Measurements from ENCODE around the gene PTCH1. TPM values are rescaled to one million over a fixed set of nuclear protein-coding genes. Genes with fewer than 3 reads are reported as not detected.

Gene PTCH1
- total and polyA plus RNA-seq, 2 experiments from 2014 or later = 36.8 to 44.1 TPM

DNA sequence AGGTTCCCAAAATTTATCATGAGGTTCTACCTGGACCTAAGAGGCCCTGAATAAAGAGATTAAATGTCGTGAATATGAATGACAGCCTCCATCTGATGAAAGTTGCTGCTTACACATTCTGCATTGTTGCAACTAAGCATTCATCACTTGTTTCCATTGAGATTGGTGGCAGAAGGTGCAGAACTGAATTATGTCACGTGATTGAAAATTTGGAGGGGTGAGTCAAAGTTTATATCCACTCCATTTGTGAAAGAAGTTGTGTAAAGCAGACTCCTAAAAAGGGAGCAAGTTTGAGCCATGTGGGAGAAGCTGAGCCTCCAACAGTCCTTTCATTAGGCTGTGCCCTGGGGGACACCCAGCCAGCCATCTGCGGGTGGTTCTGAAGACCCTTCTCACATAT lies 4.9 kb upstream of the PTCH1 start:
- Histone ChIP-seq H3K27me3 (no peaks in the 10 kb centered on the region), H3K36me3 (replicated peaks; ENCODE audit: insufficient read depth, low read depth) (no peaks in the 10 kb centered on the region), H3K4me2 (no peak overlapping the region), H3K79me2 (peaks cover 5% of the 10 kb centered on the region), H2AFZ (no peak overlapping the region), H3K9me2 (replicated peaks; ENCODE audit: insufficient read depth) (no peaks in the 10 kb centered on the region), H3K4me1 (ENCODE audit: insufficient read depth) (peaks cover 12% of the 10 kb centered on the region), H4K20me1 (ENCODE audit: insufficient read depth, poor library complexity, severe bottlenecking) (no peaks in the 10 kb centered on the region), H3K27ac (no peak overlapping the region), H3K9me3 (ENCODE audit: low read depth) (no peaks in the 10 kb centered on the region), H3K4me3 (no peak overlapping the region)
- 89% methylated on average over 3 of the region's 3 CpGs for WGBS (ENCODE audit: low lambda C conversion rate, missing lambda C conversion rate)
- DNase-seq (ENCODE audit: low spot score) = no peak
- TF ChIP-seq EZH2 (IDR thresholded peaks at IDR 0.05; ENCODE audit: borderline replicate concordance) (no peak), EZH2phosphoT487 (IDR thresholded peaks at IDR 0.05; ENCODE audit: low read depth, severe bottlenecking, unreplicated experiment) (no peak)
- TF ChIP-seq, protein P1, sequence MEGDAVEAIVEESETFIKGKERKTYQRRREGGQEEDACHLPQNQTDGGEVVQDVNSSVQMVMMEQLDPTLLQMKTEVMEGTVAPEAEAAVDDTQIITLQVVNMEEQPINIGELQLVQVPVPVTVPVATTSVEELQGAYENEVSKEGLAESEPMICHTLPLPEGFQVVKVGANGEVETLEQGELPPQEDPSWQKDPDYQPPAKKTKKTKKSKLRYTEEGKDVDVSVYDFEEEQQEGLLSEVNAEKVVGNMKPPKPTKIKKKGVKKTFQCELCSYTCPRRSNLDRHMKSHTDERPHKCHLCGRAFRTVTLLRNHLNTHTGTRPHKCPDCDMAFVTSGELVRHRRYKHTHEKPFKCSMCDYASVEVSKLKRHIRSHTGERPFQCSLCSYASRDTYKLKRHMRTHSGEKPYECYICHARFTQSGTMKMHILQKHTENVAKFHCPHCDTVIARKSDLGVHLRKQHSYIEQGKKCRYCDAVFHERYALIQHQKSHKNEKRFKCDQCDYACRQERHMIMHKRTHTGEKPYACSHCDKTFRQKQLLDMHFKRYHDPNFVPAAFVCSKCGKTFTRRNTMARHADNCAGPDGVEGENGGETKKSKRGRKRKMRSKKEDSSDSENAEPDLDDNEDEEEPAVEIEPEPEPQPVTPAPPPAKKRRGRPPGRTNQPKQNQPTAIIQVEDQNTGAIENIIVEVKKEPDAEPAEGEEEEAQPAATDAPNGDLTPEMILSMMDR (IDR thresholded peaks at IDR 0.05; ENCODE audit: poor library complexity) = no peak

DNA sequence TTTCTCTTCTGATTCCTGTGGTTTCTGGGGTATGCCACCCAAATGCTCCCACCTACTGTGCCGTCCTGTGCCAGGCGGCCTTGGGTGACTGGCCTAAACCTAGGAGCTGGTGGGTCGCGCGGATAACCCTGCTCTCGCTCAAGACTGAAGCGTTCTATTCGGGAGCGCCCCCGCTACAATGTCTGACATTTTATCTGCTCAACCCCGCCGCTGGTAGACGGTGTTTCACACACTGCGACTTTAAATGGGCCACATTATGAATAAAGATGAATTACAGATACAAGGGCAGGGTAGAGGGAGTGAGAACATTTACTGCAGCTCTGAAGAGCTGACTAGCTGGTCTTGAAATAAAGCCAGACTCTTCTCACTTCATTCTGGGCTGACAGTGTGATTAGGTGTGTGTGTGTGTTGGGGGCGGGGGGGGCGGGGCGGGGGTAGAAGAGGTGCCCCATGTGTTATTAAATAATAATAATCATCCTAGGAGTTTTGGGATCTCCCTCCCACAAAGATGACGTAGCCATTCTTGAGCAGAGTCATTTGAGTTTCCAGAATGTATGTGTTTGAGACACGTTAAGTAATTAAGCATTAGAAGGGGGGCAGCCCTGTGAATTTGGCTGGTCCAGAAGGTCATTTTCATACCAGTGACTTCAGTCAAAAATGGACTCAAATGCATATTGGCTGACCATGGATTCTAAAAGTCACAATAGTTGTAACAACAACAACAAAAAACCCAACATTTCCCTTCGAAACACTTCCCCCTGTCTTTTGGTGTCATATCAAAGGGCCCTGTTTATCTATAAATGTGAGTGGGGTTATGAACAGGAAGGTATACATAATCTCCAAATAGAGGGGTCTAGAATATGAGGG lies 1.0 kb upstream of the PTCH1 start:
- Histone ChIP-seq H3K9me2 (replicated peaks; ENCODE audit: insufficient read depth) (no peaks in the 10 kb centered on the region), H2AFZ (peak overlapping the region; percentile 55), H3K4me3 (peak overlapping the region; percentile 69), H4K20me1 (ENCODE audit: insufficient read depth, poor library complexity, severe bottlenecking) (no peaks in the 10 kb centered on the region), H3K9me3 (ENCODE audit: low read depth) (no peaks in the 10 kb centered on the region), H3K36me3 (replicated peaks; ENCODE audit: insufficient read depth, low read depth) (no peaks in the 10 kb centered on the region), H3K27me3 (no peaks in the 10 kb centered on the region), H3K4me1 (ENCODE audit: insufficient read depth) (peaks cover 12% of the 10 kb centered on the region), H3K27ac (peak overlapping the region; percentile 94), H3K79me2 (peaks cover 37% of the 10 kb centered on the region), H3K4me2 (peak overlapping the region; percentile 85)
- no peak for DNase-seq (ENCODE audit: low spot score)
- 23% methylated on average over 20 of the region's 20 CpGs for WGBS (ENCODE audit: low lambda C conversion rate, missing lambda C conversion rate)
- no peak for TF ChIP-seq EZH2 (IDR thresholded peaks at IDR 0.05; ENCODE audit: borderline replicate concordance)
- no peak for TF ChIP-seq EZH2phosphoT487 (IDR thresholded peaks at IDR 0.05; ENCODE audit: low read depth, severe bottlenecking, unreplicated experiment)
- TF ChIP-seq, protein P1 (IDR thresholded peaks at IDR 0.05; ENCODE audit: poor library complexity) = no peak

DNA sequence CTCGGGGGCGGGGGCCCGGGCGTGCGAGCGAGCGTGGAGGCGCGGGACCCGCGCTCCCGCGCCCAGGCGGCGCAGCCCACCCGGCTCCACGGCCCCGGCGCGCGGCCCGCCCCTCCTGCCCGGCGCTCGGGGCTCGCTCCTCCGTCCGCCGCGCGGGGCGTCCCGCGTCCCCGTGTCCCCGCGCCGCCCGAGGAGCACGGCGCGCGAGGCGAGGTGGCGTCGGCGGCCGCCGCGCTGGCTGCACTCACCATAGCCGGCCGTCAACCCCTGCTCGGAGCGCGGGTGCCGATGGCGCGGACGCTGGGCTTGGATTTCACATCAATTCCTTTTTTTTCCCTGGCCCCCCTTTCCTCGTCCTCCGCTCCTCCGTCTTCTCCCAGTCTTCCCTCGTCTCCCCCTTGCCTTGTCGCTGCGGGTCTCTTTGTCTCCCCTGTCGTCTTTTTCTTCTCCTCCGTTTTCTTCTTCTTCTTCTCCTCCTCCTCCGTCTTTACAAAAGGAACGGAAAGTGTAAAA lies 494 bp downstream of the PTCH1 start:
- H4K20me1 ChIP-seq (ENCODE audit: insufficient read depth, poor library complexity, severe bottlenecking) = no peaks in the 10 kb centered on the region
- H3K9me2 ChIP-seq (replicated peaks; ENCODE audit: insufficient read depth) = no peaks in the 10 kb centered on the region
- no peaks in the 10 kb centered on the region for H3K27me3 ChIP-seq
- H3K4me2 ChIP-seq = peak overlapping the region; percentile 88
- H3K79me2 ChIP-seq = peaks cover 51% of the 10 kb centered on the region
- DNase-seq (ENCODE audit: low spot score) = peak; percentile 50
- H3K27ac ChIP-seq = peak overlapping the region; percentile 100
- TF ChIP-seq, protein P1 (IDR thresholded peaks at IDR 0.05; ENCODE audit: poor library complexity) = no peak
- TF ChIP-seq EZH2 (IDR thresholded peaks at IDR 0.05; ENCODE audit: borderline replicate concordance) = no peak
- TF ChIP-seq EZH2phosphoT487 (IDR thresholded peaks at IDR 0.05; ENCODE audit: low read depth, severe bottlenecking, unreplicated experiment) = no peak
- no peaks in the 10 kb centered on the region for H3K9me3 ChIP-seq (ENCODE audit: low read depth)
- under 1% methylated on average over 22 of the region's 69 CpGs for whole genome bisulfite sequencing (ENCODE audit: low lambda C conversion rate, missing lambda C conversion rate)
- H3K4me3 ChIP-seq = peak overlapping the region; percentile 74
- peak overlapping the region; percentile 55 for H2AFZ ChIP-seq
- H3K36me3 ChIP-seq (replicated peaks; ENCODE audit: insufficient read depth, low read depth) = no peaks in the 10 kb centered on the region
- H3K4me1 ChIP-seq (ENCODE audit: insufficient read depth) = peaks cover 12% of the 10 kb centered on the region

Measured in hepatocyte (in vitro differentiated cells).